Progenitor cell of endocrine pancreas (in vitro differentiated cells): Measurements from ENCODE around the gene NFIX. TPM values are rescaled to one million over a fixed set of nuclear protein-coding genes. Genes with fewer than 3 reads are reported as not detected.

Experiments
- DNase-seq: peaks from one replicate; pipeline ENCODE4 v3.0.0; 2021; ENCODE audit warnings: low spot score; ENCODE audit not compliant: unreplicated experiment
- H3K27ac Mint-ChIP-seq: 2 replicates; pipeline ENCODE4 v1.8.0; 2021; ENCODE audit warnings: mild to moderate bottlenecking, moderate library complexity, mixed read lengths
- H3K27me3 Mint-ChIP-seq: 2 replicates; pipeline ENCODE4 v1.8.0; 2021; ENCODE audit warnings: mixed read lengths
- H3K36me3 Mint-ChIP-seq: 2 replicates; pipeline ENCODE4 v1.8.0; 2022; ENCODE audit warnings: mixed read lengths; ENCODE audit not compliant: insufficient read depth
- H3K4me1 Mint-ChIP-seq: 2 replicates; pipeline ENCODE4 v1.8.0; 2021; ENCODE audit warnings: low read depth, mixed read lengths
- H3K4me3 Mint-ChIP-seq: 2 replicates; pipeline ENCODE4 v1.8.0; 2021; ENCODE audit warnings: low read depth, mild to moderate bottlenecking, moderate library complexity, mixed read lengths
- H3K9me3 Mint-ChIP-seq: 2 replicates; pipeline ENCODE4 v1.8.0; 2021; ENCODE audit warnings: low read depth, mixed read lengths
- CTCF ChIP-seq: fragments of 200-600 bp; sonication (generic); IDR thresholded peaks from one replicate; pipeline ENCODE4 v1.5.0; 2021; ENCODE audit warnings: antibody characterized with exemption, mild to moderate bottlenecking; ENCODE audit not compliant: unreplicated experiment
- total RNA-seq: library from RNA; stranded (reverse); gene quantifications from 2 replicates; pipeline ENCODE4 v1.2.1, GENCODE V29; 2021

The NFIX gene
- total RNA-seq, 1 donor from 2014 or later: 0.46 TPM

DNA sequence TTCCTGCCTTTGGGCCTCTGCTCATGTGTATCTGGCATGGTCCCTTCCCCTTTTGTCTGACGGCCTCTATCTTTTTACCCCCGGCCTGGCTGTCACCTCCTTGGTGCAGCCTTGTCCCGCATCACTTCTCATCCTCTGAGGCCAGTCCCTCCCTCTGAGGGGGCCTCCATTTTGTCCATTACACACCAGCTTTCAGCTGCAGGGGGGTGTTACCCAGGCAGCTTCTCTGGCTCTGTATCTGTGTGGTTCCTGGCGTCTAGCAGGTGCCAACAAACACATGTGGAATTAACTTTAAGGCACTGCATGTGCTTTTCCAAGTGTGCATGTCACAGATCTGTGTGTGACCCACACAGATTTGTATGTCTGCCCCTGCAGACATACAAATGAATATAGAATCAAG, 55.0 kb downstream of the NFIX start:
- no peak for TF ChIP-seq CTCF
- no peaks in the 10 kb centered on the region for H3K9me3 Mint-ChIP-seq

GRCh38 chr19:13051557-13052165, 56.4 kb downstream of the NFIX start:
- Mint-ChIP-seq H3K4me1 (peaks cover 46% of the 10 kb centered on the region), H3K27ac (peak overlapping the region; percentile 29), H3K27me3 (peaks cover 76% of the 10 kb centered on the region), H3K9me3 (no peaks in the 10 kb centered on the region), H3K4me3 (peak overlapping the region; percentile 36), H3K36me3 (no peaks in the 10 kb centered on the region)
- no peak for TF ChIP-seq CTCF
- DNase-seq: peak; percentile 66

More for the DNA sequence above, 55.0 kb downstream of the NFIX start:
- H3K4me3 Mint-ChIP-seq: no peak overlapping the region
- no peak overlapping the region for H3K27ac Mint-ChIP-seq
- H3K27me3 Mint-ChIP-seq: peaks cover 77% of the 10 kb centered on the region
- DNase-seq: no peak
- no peaks in the 10 kb centered on the region for H3K36me3 Mint-ChIP-seq
- H3K4me1 Mint-ChIP-seq: peaks cover 37% of the 10 kb centered on the region

DNA sequence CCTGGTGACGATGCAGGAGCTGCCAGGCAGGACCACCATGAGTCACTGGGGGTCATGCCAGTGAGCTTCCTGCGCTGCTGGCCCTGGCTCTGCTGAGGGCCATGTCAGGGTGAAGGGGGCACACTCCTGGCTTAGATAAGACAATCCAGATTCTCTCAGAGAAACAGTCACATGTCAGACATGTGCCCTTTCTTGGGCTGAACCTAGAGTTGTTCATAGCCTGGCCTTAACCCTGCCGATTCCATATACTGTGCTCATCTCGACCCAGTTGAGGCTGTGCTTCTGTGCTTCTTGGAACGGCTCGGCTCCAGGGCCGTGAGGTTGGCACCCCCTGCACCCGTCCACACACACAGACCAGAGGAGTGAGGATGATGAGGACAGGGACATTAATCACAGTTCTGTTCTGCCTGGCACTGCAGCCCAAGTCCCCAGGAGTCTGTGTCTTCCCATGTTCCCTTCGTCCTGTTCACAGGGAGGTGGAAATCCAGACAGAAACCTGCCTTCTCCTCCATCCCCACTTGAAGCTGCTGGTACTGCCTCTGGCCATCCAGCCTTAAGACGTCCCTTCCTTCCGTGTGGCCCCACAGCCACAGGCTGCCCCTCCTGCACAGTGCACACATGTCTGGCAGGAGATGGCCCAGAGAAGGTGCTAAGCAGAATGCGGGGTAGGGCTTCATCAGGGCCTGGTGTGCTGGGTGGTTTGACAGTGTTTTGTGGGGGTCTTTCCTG, 57.3 kb downstream of the NFIX start:
- H3K27me3 Mint-ChIP-seq: peaks cover 72% of the 10 kb centered on the region
- H3K9me3 Mint-ChIP-seq: no peaks in the 10 kb centered on the region
- no peak overlapping the region for H3K4me3 Mint-ChIP-seq
- H3K4me1 Mint-ChIP-seq: peaks cover 51% of the 10 kb centered on the region
- H3K36me3 Mint-ChIP-seq: no peaks in the 10 kb centered on the region
- H3K27ac Mint-ChIP-seq: no peak overlapping the region
- no peak for DNase-seq
- no peak for TF ChIP-seq CTCF

DNA sequence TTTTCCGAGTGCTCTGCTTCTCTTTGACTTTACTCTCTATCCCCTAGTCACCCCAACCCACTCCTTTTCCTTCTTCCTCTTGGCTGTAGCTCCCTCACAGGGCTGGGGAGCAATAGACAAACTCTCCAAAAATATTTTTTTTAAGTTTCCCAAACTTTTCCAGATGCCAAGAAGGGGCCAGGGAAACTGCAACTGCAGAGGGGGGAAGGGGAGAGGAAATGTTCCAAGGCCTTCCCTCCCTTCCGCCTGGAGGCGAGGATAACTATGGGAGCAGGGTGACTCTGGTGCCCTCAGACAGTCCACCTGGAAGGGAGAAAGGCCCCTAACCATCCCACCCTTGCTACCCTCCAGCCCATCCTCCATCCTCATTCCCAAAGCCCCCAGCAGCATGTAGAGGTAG, 58.0 kb downstream of the NFIX start:
- DNase-seq: no peak
- Mint-ChIP-seq H3K27me3 (peaks cover 69% of the 10 kb centered on the region), H3K4me1 (peaks cover 52% of the 10 kb centered on the region), H3K4me3 (no peak overlapping the region), H3K27ac (peak overlapping the region; percentile 52), H3K9me3 (no peaks in the 10 kb centered on the region), H3K36me3 (no peaks in the 10 kb centered on the region)
- TF ChIP-seq CTCF: no peak

DNA sequence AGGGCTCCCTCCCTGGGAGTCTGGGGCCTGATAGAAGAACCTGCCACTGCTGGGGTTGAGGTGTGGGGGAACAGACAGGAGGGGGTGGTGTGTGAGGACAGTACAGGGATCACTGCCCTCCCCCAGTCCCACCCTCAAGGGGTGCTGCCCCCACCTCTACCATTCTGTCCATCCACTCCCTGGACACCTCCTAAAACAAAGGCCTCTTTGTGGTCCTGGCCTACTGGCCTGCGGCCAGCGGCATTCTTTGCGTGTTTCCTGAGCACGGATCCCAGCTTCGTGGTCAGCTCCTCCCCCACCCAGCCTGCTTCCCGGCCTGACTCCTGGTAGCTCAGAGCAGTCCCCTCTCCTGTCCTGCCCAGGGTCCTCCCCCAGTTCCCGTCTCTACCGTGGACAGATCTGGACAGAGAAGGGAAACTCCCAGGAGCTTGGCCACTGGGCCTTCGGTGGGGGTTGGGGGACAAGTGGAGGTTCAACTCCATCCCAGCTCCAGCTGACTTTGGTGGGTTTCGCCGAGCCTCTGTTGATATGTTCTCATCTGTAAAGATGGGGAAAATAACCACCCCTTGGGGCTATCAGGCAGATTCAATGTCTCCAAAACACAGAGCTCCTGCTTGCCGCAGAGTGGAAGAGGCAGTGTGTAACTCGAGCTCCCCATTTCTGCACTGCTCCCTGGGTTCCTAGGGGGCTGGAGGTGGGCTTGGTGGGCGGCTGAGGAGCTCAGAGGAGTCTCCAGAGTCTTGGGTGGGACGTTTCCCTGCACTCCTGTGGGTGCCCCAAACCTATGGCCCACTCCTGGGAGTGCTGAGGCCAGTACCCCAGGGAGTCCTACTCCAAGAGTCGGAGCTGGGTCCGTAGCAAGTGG, 58.7 kb downstream of the NFIX start:
- Mint-ChIP-seq H3K4me3 (no peak overlapping the region), H3K27me3 (peaks cover 74% of the 10 kb centered on the region), H3K9me3 (no peaks in the 10 kb centered on the region), H3K36me3 (no peaks in the 10 kb centered on the region), H3K4me1 (peaks cover 52% of the 10 kb centered on the region), H3K27ac (peak overlapping the region; percentile 93)
- DNase-seq: peak; percentile 50
- no peak for TF ChIP-seq CTCF
